Endothelial cell (in vitro differentiated cells): Measurements from ENCODE around the gene TESMIN. TPM values are rescaled to one million over a fixed set of nuclear protein-coding genes. Genes with fewer than 3 reads are reported as not detected.

Experiments used
- DNase-seq: peaks from one replicate; pipeline ENCODE4 v3.0.0; 2021; ENCODE audit warnings: low spot score
- H3K27ac Mint-ChIP-seq: one replicate; pipeline ENCODE4 v1.8.0; 2021; ENCODE audit warnings: mixed read lengths, inconsistent platforms; ENCODE audit not compliant: unreplicated experiment
- H3K27me3 Mint-ChIP-seq: one replicate; pipeline ENCODE4 v1.8.0; 2021; ENCODE audit warnings: mild to moderate bottlenecking, moderate library complexity, mixed read lengths, inconsistent platforms; ENCODE audit not compliant: unreplicated experiment
- H3K36me3 Mint-ChIP-seq: one replicate; pipeline ENCODE4 v1.8.0; 2021; ENCODE audit warnings: mild to moderate bottlenecking, low read depth, mixed read lengths, inconsistent platforms; ENCODE audit not compliant: unreplicated experiment
- H3K4me1 Mint-ChIP-seq: one replicate; pipeline ENCODE4 v1.8.0; 2021; ENCODE audit warnings: mild to moderate bottlenecking, mixed read lengths, inconsistent platforms; ENCODE audit not compliant: unreplicated experiment
- H3K4me3 Mint-ChIP-seq: one replicate; pipeline ENCODE4 v1.8.0; 2021; ENCODE audit warnings: mild to moderate bottlenecking, mixed read lengths, inconsistent platforms; ENCODE audit not compliant: unreplicated experiment
- H3K9me3 Mint-ChIP-seq: one replicate; pipeline ENCODE4 v1.8.0; 2021; ENCODE audit warnings: mixed read lengths, inconsistent platforms; ENCODE audit not compliant: unreplicated experiment
- total RNA-seq: library from RNA; stranded (reverse); fragmentation: NEBNext Ultra II Directional; extraction: Animal tissue kit (Norgen Biotek cat#: 25700); gene quantifications from one replicate; pipeline ENCODE4 v1.2.1, GENCODE V29; 2021; ENCODE audit not compliant: unreplicated experiment
- TF ChIP-seq, protein P1 (sequence below): fragments of 200-600 bp; sonication (generic); IDR thresholded peaks from one replicate; pipeline ENCODE4 v1.5.0; 2021; ENCODE audit warnings: antibody characterized with exemption; ENCODE audit not compliant: unreplicated experiment

TESMIN gene
- total RNA-seq, 1 donor from 2014 or later = 3.4 TPM

- no peak overlapping the region for H3K4me3 Mint-ChIP-seq
- DNase-seq = no peak
- H3K27ac Mint-ChIP-seq = no peak overlapping the region
- no peaks in the 10 kb centered on the region for H3K9me3 Mint-ChIP-seq
- peaks cover 3% of the 10 kb centered on the region for H3K27me3 Mint-ChIP-seq
- TF ChIP-seq, protein P1, sequence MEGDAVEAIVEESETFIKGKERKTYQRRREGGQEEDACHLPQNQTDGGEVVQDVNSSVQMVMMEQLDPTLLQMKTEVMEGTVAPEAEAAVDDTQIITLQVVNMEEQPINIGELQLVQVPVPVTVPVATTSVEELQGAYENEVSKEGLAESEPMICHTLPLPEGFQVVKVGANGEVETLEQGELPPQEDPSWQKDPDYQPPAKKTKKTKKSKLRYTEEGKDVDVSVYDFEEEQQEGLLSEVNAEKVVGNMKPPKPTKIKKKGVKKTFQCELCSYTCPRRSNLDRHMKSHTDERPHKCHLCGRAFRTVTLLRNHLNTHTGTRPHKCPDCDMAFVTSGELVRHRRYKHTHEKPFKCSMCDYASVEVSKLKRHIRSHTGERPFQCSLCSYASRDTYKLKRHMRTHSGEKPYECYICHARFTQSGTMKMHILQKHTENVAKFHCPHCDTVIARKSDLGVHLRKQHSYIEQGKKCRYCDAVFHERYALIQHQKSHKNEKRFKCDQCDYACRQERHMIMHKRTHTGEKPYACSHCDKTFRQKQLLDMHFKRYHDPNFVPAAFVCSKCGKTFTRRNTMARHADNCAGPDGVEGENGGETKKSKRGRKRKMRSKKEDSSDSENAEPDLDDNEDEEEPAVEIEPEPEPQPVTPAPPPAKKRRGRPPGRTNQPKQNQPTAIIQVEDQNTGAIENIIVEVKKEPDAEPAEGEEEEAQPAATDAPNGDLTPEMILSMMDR = no peak
- no peaks in the 10 kb centered on the region for H3K36me3 Mint-ChIP-seq
- H3K4me1 Mint-ChIP-seq = no peaks in the 10 kb centered on the region
These were observed 86.4 kb downstream of the TESMIN start for GRCh38 chr11:68664906-68665305.

- Mint-ChIP-seq H3K27ac (no peak overlapping the region), H3K9me3 (no peaks in the 10 kb centered on the region), H3K4me3 (no peak overlapping the region), H3K4me1 (no peaks in the 10 kb centered on the region), H3K27me3 (peaks cover 3% of the 10 kb centered on the region), H3K36me3 (no peaks in the 10 kb centered on the region)
- DNase-seq = no peak
- TF ChIP-seq, protein P1 = no peak
These were observed 87.2 kb downstream of the TESMIN start for GRCh38 chr11:68664141-68664540.

DNA sequence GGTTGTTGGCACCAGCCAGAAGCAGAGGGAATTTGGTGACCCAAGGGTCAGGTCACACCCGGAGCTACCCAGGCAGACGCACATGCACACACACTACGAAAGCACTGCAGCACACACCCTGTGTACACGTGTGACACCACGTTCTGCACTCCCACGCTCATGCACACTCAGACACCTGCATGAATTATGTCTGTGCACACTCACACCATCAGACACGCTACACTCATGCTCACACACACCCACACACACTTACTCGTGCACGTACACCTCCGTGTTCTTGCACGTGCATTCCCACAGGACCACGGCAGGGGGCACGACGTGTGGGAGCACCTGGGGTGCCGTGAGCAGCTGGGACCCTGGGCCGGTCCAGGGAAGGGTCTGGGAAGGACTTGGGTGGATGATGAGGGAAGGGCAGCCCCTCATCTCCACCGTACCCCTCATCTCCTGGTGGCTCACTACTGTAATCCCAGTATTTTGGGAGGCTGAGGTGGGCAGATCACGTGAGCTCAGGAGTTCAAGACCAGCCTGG, 87.8 kb downstream of the TESMIN start:
- no peaks in the 10 kb centered on the region for H3K4me1 Mint-ChIP-seq

GRCh38 chr11:68661697-68662603, 89.4 kb downstream of the TESMIN start:
- Mint-ChIP-seq H3K27ac (no peak overlapping the region), H3K36me3 (no peaks in the 10 kb centered on the region), H3K4me3 (no peak overlapping the region), H3K9me3 (no peaks in the 10 kb centered on the region), H3K4me1 (no peaks in the 10 kb centered on the region), H3K27me3 (peaks cover 1% of the 10 kb centered on the region)
- TF ChIP-seq, protein P1 = no peak
- no peak for DNase-seq

More for the DNA sequence above, 87.8 kb downstream of the TESMIN start:
- H3K27ac Mint-ChIP-seq = no peak overlapping the region
- H3K9me3 Mint-ChIP-seq = no peaks in the 10 kb centered on the region
- TF ChIP-seq, protein P1 = no peak
- no peak overlapping the region for H3K4me3 Mint-ChIP-seq
- peaks cover 3% of the 10 kb centered on the region for H3K27me3 Mint-ChIP-seq
- no peaks in the 10 kb centered on the region for H3K36me3 Mint-ChIP-seq
- DNase-seq = no peak

- Mint-ChIP-seq H3K36me3 (no peaks in the 10 kb centered on the region), H3K4me3 (no peak overlapping the region), H3K9me3 (no peaks in the 10 kb centered on the region), H3K27me3 (peaks cover 6% of the 10 kb centered on the region), H3K27ac (no peak overlapping the region), H3K4me1 (no peaks in the 10 kb centered on the region)
- TF ChIP-seq, protein P1 = no peak
- no peak for DNase-seq
These were observed 90.3 kb downstream of the TESMIN start for GRCh38 chr11:68661014-68661413.
